NCI-H146 treated with DMSO at 0.1 percent for 48 hours (cell line): Measurements from ENCODE around the gene JTB.

Source experiments
- DNase-seq: peaks from one replicate; lab custom pipeline; 2025; ENCODE audit not compliant: unreplicated experiment; lab: John Stamatoyannopoulos, UW

JTB gene

GRCh38 chr1:153933955-153934354, 43.5 kb downstream of the JTB start:
- DNase-seq: no peak

GRCh38 chr1:153933430-153933829, 44.0 kb downstream of the JTB start:
- no peak for DNase-seq

GRCh38 chr1:153932156-153933131, 45.0 kb downstream of the JTB start:
- DNase-seq: no peak

- no peak for DNase-seq
Observed at GRCh38 chr1:153929981-153930948, 47.2 kb downstream of the JTB start.

- no peak for DNase-seq
Observed at GRCh38 chr1:153929426-153929825, 48.0 kb downstream of the JTB start.

- no peak for DNase-seq
Observed at GRCh38 chr1:153928791-153929341, 48.6 kb downstream of the JTB start.

GRCh38 chr1:153928245-153928644, 49.2 kb downstream of the JTB start:
- no peak for DNase-seq

GRCh38 chr1:153926405-153926804, 51.1 kb downstream of the JTB start:
- no peak for DNase-seq
